GM19397 (cell line): ENCODE results near the gene TNFRSF6B.

ENCODE experiments used
- ATAC-seq: cut with Tn5 transposase; IDR thresholded peaks from one replicate; pipeline ENCODE4 v1.9.1; 2021; ENCODE audit warnings: mild to moderate bottlenecking, moderate library complexity; ENCODE audit not compliant: unreplicated experiment

TNFRSF6B gene

GRCh38 chr20:63746751-63747315 is 50.4 kb downstream of the TNFRSF6B start:
- no peak for ATAC-seq

GRCh38 chr20:63747622-63748069 is 51.2 kb downstream of the TNFRSF6B start:
- no peak for ATAC-seq
